Ectodermal cell (in vitro differentiated cells): ENCODE data around the gene LBHD2.
"Not testable (repeated sequence)": the region's sequence is repeated elsewhere in the genome, so short reads cannot be mapped to it uniquely, and the experiment has no call there.

Experiments
- H3K27ac ChIP-seq: 2 replicates; pipeline ENCODE4 v1.7.0; 2013; ENCODE audit warnings: mild to moderate bottlenecking, low read depth, low read length; ENCODE audit not compliant: insufficient read depth, poor library complexity, severe bottlenecking
- H3K27me3 ChIP-seq: 2 replicates; pipeline ENCODE4 v1.7.0; 2013; ENCODE audit warnings: mild to moderate bottlenecking, low read length; ENCODE audit not compliant: insufficient read depth, control insufficient read depth, poor library complexity, severe bottlenecking
- H3K36me3 ChIP-seq: one replicate; pipeline ENCODE4 v1.7.0; 2013; ENCODE audit warnings: low read length; ENCODE audit not compliant: control insufficient read depth, insufficient read depth
- H3K4me1 ChIP-seq: one replicate; pipeline ENCODE4 v1.7.0; 2013; ENCODE audit warnings: low read length; ENCODE audit not compliant: control insufficient read depth, insufficient read depth
- H3K4me3 ChIP-seq: 2 replicates; pipeline ENCODE4 v1.7.0; 2013; ENCODE audit warnings: low read depth, low read length, control low read depth; ENCODE audit not compliant: insufficient read depth
- H3K9me3 ChIP-seq: 2 replicates; pipeline ENCODE4 v1.7.0; 2013; ENCODE audit warnings: mild to moderate bottlenecking, low read length, moderate library complexity; ENCODE audit not compliant: control insufficient read depth
- WGBS, 2 experiments: methylation state at CpG; one replicate each; pipeline ENCODE4 v1.1.7; 2013; ENCODE audit warnings: missing lambda C conversion rate in 2 of 2; 5-methylcytosine and 5-hydroxymethylcytosine counted together

LBHD2 gene

DNA sequence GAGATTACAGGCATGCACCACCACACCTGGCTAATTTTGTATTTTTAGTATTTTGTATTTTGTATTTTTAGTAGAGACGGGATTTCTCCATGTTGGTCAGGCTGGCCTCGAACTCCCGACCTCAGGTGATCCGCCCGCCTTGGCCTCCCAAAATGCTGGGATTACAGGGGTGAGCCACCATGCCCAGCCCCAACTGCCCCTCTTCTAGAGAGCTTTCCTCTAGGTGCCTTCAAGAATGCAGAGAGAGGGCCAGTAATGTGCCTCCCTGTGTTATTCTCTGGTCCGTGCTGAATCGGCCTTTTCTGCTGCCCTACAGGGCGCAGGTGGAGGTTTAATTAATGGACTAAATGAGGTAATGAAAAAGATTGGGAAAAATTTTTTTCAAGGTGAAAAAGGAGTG lies 35.5 kb downstream of the LBHD2 start:
- not testable (repeated sequence) for H3K9me3 ChIP-seq, H3K36me3 ChIP-seq, H3K27ac ChIP-seq, H3K4me3 ChIP-seq
- WGBS, 2 experiments: 92% methylated on average over 8 of the region's 8 CpGs
- peaks cover 36% of the 10 kb centered on the region for H3K27me3 ChIP-seq
- H3K4me1 ChIP-seq: peaks cover 21% of the 10 kb centered on the region

DNA sequence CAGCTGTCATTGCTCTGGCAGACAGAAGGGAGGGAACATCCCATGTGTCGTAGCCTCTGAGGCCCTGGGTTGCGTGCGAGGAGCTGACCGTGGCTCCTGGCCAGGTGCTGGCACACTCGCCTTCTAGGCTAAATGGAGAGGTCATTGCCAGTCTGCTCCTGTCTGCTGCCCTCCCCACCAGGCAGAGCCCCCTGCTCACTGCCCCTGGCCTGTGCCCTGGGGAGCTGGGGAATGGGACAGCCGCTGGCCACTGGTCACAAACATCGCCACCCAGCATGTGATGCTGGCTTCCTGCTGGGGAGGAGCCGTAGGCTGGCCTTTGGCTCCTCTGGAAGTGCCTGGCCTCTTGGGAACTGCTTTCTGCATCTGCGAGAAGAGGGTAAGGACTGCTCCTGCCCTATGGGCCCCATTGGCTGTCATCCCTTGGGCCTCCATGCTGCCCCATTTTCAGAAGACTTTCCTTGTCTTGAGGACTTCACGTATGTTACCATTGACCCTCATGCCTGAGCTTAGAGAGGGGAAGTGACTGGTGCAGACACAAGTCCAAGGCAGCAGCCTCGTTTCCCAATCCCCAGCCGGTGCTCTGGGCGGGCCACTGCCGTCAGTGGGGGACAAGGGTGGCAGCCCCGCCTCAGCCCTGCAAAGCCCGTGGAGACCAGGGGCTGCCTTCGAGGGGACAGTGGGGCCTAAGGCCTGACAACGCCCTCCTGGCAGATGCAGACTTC lies 37.3 kb downstream of the LBHD2 start:
- Histone ChIP-seq H3K36me3 (no peaks in the 10 kb centered on the region), H3K9me3 (no peaks in the 10 kb centered on the region), H3K4me1 (peaks cover 22% of the 10 kb centered on the region), H3K27me3 (peaks cover 39% of the 10 kb centered on the region), H3K27ac (no peak overlapping the region), H3K4me3 (no peak overlapping the region)
- WGBS, 2 experiments: 53 to 58% methylated on average over 18 of the region's 18 CpGs

DNA sequence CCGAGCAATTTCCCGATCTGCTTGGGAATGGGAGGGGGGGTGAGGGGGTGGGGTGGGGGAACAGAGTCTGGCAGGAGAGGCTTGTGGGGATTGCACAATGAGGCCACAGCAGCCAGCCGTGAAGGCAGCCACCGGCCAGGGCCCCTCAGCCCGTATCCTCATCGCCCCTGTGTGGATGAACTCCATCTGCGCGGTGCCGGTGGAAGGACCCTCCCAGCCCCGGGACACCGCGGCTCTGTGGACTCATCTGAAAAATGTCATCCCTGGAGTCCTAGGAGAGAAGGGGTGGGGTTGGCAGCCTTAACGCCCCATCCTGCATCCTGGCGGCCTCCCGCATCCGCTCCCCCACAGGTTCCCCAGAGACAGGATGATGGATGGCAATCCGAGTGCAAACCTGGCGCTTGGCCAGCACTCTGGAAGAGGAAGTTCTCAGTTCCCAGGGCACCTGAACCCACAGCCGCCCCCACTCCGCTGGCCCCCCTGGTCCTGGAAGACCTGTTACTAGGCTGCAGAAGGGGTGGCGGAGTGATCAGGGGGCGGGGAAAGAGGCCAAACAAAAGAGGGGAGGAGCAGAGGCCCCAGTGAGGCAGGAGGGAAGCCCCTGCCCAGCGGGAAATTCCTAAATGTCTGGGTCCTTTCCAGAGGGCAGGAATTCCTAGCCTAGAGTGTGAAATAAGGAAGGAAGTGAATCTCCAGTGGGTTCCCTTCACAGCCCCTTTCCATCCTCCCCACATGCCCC lies 38.0 kb downstream of the LBHD2 start:
- H3K36me3 ChIP-seq: no peaks in the 10 kb centered on the region
- WGBS, 2 experiments: 8 to 9% methylated on average over 23 of the region's 23 CpGs
- peaks cover 22% of the 10 kb centered on the region for H3K4me1 ChIP-seq
- no peaks in the 10 kb centered on the region for H3K9me3 ChIP-seq
- peaks cover 39% of the 10 kb centered on the region for H3K27me3 ChIP-seq
- peak overlapping the region; percentile 43 for H3K4me3 ChIP-seq
- peak overlapping the region; percentile 44 for H3K27ac ChIP-seq

DNA sequence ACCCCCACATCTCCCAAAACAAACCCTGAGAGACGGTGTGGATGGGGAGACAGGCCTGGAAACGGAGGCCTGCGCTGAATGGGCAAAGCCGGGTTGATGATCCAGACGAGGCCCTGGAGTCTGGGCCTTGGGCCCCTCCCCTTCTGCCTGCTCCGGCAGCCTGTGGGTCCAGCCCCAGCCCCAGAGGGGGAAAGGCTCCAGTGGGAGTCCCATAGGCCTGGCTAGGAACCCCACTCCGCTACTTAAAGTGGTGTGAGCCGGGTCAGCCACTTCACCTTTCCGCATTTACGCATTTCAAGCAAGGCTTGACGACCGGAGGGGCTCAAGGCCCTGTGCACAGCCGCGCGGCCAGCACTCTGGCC lies 38.6 kb downstream of the LBHD2 start:
- 9% methylated on average over 15 of the region's 15 CpGs for WGBS, 2 experiments
- H3K4me1 ChIP-seq: peaks cover 22% of the 10 kb centered on the region
- H3K36me3 ChIP-seq: no peaks in the 10 kb centered on the region
- peak overlapping the region; percentile 43 for H3K4me3 ChIP-seq
- peak overlapping the region; percentile 36 for H3K27ac ChIP-seq
- H3K27me3 ChIP-seq: peaks cover 39% of the 10 kb centered on the region
- no peaks in the 10 kb centered on the region for H3K9me3 ChIP-seq

DNA sequence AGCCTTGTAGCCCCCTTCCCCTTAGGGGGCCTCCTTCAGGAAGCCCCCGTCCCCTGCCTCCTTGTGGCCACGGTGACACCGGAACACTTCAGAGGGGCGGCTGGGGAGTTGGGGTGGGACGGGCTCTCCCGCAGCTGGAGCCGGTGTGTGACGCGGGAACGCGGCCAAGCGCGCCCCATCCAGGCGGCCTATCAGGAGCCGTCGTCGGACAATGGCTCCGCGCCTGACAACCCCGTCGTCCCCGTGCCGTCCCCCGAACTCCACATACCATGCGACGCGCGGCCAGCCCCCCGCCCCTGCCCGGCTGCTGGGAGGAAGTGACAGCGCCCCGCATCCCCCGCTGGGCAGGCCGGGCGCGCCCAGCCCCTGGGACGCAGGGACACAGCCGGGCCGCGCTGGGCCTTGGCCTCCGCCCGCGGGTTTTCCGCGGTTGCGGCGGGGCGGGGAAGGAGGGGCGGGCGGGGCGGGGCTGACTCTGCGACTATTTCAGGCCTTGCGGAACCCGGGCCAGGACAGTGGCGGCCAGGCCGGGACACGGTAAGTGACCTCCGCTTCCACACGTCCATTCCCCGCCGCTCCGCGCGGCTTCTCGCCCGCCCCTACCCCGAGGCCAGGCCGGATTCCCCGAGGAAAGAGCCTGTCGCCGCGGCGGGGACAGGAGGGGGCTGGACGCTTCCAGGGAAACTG lies 39.1 kb downstream of the LBHD2 start, which contains the start of gene TNFAIP2:
TSS of gene TNFAIP2 (plus strand) at position 515 of the 687 bp plus-strand sequence. CDS start 2,997 bp downstream, outside the sequence.
- 1% methylated on average over 74 of the region's 74 CpGs for WGBS, 2 experiments
- peaks cover 22% of the 10 kb centered on the region for H3K4me1 ChIP-seq
- no peaks in the 10 kb centered on the region for H3K36me3 ChIP-seq
- no peaks in the 10 kb centered on the region for H3K9me3 ChIP-seq
- peak within 1 kb of the TSS; percentile 43 for H3K4me3 ChIP-seq
- H3K27ac ChIP-seq: peak within 1 kb of the TSS; percentile 36
- H3K27me3 ChIP-seq: peaks cover 39% of the 10 kb centered on the region

DNA sequence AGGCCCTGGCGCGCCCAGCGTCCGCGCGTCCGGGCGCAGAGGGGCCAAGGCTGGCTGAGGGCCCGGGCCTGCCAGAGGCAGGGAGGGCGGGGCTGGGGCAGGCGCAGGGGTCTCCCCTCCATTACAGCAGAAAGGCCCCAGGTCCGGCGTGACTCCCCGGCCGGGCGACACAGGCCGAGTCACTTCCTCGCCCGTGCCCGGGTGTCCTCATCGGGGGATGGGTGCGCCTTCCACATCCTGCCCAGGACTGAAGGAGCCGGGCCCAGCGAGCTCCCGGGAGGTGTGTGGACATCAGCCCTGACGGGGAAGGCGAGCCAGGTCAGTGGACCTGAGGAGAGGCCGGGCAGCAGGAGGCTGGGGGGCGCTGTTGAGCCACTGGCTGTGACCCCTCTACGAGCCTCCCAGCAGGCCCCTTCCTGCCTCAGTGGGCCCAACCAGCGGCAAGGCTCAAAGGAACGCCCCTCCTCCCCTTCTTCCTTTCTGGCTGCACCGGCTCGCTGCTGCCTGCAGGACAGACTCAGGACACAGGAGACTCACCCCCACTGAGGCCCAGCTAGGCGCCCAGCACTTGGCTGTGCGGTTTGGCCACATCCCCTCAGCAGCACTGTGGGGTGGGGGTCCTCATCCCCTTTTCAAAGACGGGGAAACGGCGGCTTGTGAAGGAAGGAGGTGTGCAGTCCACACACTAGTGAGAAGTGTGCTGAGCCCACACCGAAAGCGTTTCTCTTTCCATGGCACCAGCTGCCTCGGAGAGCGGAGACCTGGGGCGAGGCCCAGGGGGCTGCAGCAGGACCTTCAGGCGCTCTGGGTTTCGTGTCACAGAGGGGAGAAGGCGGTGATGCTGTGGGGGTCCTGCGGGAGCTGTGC lies 39.9 kb downstream of the LBHD2 start:
- Histone ChIP-seq H3K27me3 (peaks cover 39% of the 10 kb centered on the region), H3K27ac (no peak overlapping the region), H3K36me3 (no peaks in the 10 kb centered on the region), H3K4me1 (peaks cover 22% of the 10 kb centered on the region), H3K4me3 (peak overlapping the region; percentile 43), H3K9me3 (no peaks in the 10 kb centered on the region)
- WGBS, 2 experiments: 25% methylated on average over 48 of the region's 48 CpGs

DNA sequence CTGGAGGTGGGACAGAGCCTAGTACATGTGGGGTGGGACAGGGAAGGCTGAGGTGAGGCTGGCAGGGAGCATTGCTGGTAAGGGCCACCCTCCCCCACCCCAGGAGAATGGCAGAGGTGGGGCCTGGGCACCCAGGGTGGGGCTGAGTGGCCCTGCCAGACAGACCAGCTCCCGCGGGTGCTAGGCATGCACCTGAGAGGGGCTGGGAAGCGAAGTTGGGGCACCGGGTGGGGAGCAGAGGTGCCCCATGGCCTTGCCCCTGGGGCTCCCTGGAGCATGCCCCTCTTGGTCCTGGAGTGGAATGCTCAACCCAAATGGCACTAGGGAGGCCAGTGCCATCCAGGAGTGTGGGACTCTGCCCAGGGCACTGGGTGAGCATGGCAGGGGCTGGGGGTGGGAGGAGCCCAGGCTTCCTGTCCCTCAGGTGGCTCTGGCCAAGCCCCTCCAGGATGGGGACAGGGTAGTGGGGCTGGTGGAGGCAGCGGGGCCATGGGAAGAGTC lies 40.5 kb downstream of the LBHD2 start:
- H3K36me3 ChIP-seq: no peaks in the 10 kb centered on the region
- H3K27ac ChIP-seq: no peak overlapping the region
- peaks cover 22% of the 10 kb centered on the region for H3K4me1 ChIP-seq
- WGBS, 2 experiments: 94 to 97% methylated on average over 5 of the region's 5 CpGs
- H3K9me3 ChIP-seq: no peaks in the 10 kb centered on the region
- H3K27me3 ChIP-seq: peaks cover 39% of the 10 kb centered on the region
- H3K4me3 ChIP-seq: no peak overlapping the region

DNA sequence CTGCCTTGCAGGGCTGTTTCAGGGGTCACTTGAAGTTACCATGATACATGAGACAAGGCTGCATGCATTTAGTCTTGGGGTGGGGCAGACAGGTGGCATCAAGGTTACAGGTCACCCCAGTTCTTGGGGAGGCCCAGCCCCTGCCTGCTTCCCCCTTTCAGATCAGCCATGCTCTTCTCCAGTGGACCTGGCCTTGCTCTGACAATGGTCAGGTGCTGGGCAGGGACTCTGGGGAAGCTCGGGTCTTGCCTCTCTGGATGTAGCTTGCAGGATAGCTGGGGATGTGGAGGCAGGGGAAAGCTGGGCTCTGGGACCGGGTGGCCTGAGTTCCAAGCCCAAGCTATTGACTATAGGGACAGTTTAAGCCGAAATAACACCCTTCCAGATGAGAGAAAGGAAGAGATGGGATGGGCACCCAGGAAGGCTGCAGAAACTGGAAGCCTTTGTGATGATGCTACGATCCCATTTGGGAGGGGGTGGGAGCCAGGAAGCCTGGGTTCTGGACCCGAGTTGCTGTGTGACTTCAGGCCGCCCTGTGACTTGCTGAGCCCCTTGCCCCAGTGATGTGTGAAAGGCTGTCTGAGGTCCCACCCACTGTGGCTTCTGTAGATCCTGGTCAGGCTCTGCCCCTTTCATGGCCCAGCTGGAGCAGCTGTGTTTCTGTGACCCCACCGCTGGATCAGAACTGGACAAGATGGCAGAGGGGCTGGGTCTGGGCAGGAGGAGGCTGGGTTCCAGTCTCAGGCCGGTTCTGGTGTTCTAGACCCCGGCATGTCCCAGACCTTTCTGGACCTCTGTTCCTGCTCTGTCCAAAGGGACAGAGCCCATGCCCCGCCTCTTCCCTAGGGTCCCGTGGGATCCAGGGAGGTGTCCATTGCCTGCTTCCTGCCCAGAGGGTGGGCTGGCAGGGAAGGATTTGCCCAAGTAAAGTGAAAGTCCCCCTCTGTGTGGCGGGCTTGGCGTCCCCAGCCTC lies 41.4 kb downstream of the LBHD2 start:
- H3K4me3 ChIP-seq: no peak overlapping the region
- no peak overlapping the region for H3K27ac ChIP-seq
- no peaks in the 10 kb centered on the region for H3K36me3 ChIP-seq
- 94 to 95% methylated on average over 13 of the region's 13 CpGs for WGBS, 2 experiments
- no peaks in the 10 kb centered on the region for H3K9me3 ChIP-seq
- H3K4me1 ChIP-seq: peaks cover 22% of the 10 kb centered on the region
- H3K27me3 ChIP-seq: peaks cover 39% of the 10 kb centered on the region
